ENCODE data around the gene DIPK1B.
"Not testable (repeated sequence)": the region's sequence is repeated elsewhere in the genome, so short reads cannot be mapped to it uniquely, and the experiment has no call there.

The DIPK1B gene

GRCh38 chr9:136754059-136754572 lies 41.7 kb downstream of the DIPK1B start:
- no peak for DNase-seq (ENCODE audit: low read depth)

- DNase-seq (ENCODE audit: low read depth): no peak
Observed at GRCh38 chr9:136754626-136755301, 42.4 kb downstream of the DIPK1B start.

GRCh38 chr9:136755302-136756133 lies 43.1 kb downstream of the DIPK1B start:
- DNase-seq (ENCODE audit: low read depth): not testable (repeated sequence)

- no peak for DNase-seq (ENCODE audit: low read depth)
Observed at GRCh38 chr9:136756134-136756438, 43.7 kb downstream of the DIPK1B start.

- no peak for DNase-seq (ENCODE audit: low read depth)
Observed at GRCh38 chr9:136756836-136757235, 44.5 kb downstream of the DIPK1B start.

DNA sequence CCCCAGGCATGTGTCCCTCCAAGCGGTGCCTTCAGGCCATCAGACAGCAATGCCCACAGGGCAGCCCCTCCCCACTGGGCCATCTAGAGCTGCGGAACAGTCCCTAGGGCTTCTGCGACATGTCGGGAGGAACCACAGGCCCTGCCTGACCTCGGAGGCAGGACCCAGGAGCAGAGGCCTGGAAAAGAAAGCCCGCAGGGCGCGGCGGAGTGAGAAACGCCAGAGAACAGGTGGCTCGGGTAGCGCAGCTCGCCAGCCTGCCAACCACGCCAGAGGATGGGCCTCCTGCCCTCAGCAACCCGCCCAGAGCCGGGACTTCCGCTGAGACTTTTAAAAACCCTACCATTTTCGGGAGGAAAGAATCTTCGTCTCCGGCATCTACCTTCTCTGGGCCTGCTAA lies 45.0 kb downstream of the DIPK1B start:
- no peak for DNase-seq (ENCODE audit: low read depth)

- DNase-seq (ENCODE audit: low read depth): no peak
Observed at GRCh38 chr9:136757751-136758140, 45.4 kb downstream of the DIPK1B start.

DNA sequence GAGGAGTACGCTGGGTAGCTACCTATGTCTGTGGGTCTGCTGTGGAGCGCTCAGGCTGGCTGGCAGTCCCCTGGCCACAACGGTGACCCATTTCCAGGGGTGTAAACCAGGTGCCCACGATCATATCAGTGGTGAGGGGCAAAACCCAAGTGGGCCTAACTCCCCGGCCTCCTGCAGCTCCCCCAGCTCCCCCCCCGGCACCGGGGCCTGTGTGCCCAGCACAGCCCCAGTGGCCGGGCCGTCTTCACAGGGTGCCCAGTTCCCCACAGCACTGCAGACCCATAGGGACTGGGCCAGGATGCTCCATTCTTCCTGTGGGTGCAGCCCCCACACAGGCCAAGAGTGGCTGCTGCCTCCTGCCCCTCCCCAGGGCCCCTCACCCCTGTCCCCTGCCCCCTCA lies 46.6 kb downstream of the DIPK1B start:
- no peak for DNase-seq (ENCODE audit: low read depth)

- DNase-seq (ENCODE audit: low read depth): no peak
Observed at GRCh38 chr9:136759436-136760325, 47.3 kb downstream of the DIPK1B start.

GRCh38 chr9:136760424-136760823 lies 48.1 kb downstream of the DIPK1B start:
- DNase-seq (ENCODE audit: low read depth): no peak

- peak; percentile 64 for DNase-seq (ENCODE audit: low read depth)
Observed at GRCh38 chr9:136760834-136761544, 48.6 kb downstream of the DIPK1B start.

- no peak for DNase-seq (ENCODE audit: low read depth)
Observed at GRCh38 chr9:136761545-136761981, 49.2 kb downstream of the DIPK1B start.

- no peak for DNase-seq (ENCODE audit: low read depth)
Observed at GRCh38 chr9:136762221-136762691, 49.9 kb downstream of the DIPK1B start.

- DNase-seq (ENCODE audit: low read depth): peak; percentile 79
Observed at GRCh38 chr9:136762915-136763648, 50.7 kb downstream of the DIPK1B start.

- no peak for DNase-seq (ENCODE audit: low read depth)
Observed at GRCh38 chr9:136763649-136764035, 51.3 kb downstream of the DIPK1B start.

GRCh38 chr9:136764301-136764891 lies 52.0 kb downstream of the DIPK1B start, which contains the start of gene LCN15:
Gene LCN15, minus strand, starts transcription at chr9:136764518. Its CDS starts 30 bp downstream, at chr9:136764488.
- DNase-seq (ENCODE audit: low read depth): no peak

- no peak for DNase-seq (ENCODE audit: low read depth)
Observed at GRCh38 chr9:136765041-136765440, 52.7 kb downstream of the DIPK1B start.

DNA sequence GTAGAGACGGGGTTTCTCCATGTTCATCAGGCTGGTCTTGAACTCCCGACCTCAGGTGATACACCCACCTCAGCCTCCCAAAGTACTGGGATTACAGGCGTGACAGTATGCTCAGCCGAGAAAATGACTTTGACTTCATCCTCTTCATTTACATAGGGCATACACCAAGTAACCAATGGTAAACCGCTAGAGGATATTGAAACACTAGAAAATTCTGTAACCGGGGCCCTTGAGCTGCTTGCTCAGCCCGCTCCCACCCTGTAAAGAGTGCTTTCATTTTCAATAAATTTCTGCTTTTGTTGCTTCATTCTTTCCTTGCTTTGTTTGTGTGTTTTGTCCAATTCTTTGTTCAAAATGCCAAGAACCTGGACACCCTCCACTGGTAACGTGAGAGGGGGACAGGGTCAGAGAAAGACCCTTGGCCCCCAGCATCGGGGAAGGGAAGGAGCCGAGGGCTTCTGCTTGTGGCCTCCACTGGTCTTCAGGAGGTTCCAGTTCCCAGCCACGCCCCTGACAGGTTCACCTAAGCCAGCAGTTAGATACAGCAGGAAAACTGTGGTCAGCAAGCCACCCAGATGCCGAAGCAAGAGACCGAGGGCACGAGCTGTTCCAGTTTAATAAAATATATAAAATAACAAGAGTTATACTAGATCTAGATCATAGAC lies 53.5 kb downstream of the DIPK1B start:
- not testable (repeated sequence) for DNase-seq (ENCODE audit: low read depth)

DNA sequence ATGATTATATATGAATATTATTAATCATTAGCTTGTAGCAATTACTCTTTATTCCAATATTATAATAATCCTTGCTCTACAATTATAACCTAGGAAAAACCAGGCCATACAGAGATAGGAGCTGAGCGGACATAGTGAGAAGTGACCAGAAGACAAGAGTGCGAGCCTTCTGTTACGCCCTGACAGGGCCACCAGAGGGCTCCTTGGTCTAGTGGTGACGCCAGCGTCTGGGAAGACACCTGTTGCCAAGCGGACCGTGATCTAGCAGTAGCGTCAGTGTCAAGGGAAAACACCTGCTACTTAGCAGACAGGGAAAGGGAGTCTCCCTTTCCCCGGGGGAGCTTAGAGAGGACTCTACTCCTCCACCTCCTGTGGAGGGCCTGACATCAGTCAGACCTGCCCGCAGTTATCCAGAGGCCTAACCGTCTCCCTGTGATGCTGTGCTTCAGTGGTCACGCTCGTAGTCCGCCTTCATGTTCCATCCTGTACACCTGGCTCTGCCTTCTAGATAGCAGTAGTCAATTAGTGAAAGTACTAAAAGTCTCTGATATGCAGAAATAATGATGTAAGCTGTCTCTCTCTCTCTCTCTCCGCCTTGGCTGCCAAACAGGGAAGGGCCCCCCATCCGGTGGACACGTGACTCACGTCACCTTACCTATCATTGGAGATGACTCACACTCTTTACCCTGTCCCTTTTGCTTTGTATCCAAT lies 54.2 kb downstream of the DIPK1B start:
- not testable (repeated sequence) for DNase-seq (ENCODE audit: low read depth)
